Aorta (tissue), 5 donors: ENCODE measurements around the gene ABHD1. TPM values are rescaled to one million over a fixed set of nuclear protein-coding genes. Genes with fewer than 3 reads are reported as not detected.
"Not testable (repeated sequence)": the region's sequence is repeated elsewhere in the genome, so short reads cannot be mapped to it uniquely, and the experiment has no call there.

Experiments used
- ATAC-seq: fragments of 200-7000 bp; cut with Tn5 transposase; one replicate; pipeline ENCODE4 v1.9.1; 2022; ENCODE audit warnings: moderate library complexity; ENCODE audit not compliant: low FRiP score
- DNase-seq, 2 donors: peaks; one replicate each; pipeline ENCODE4 v3.0.0-alpha.2; 2020
- H3K27ac ChIP-seq, 2 donors: one replicate each; pipeline ENCODE4 v1.5.1; 2013; ENCODE audit warnings: low read length in 2 of 2, mild to moderate bottlenecking in 2 of 2, moderate library complexity in 2 of 2, control low read depth in 1 of 2, inconsistent platforms in 1 of 2, low read depth in 1 of 2
- H3K27me3 ChIP-seq, 2 donors: one replicate each; pipeline ENCODE4 v1.6.1; 2013; ENCODE audit warnings: control low read depth in 1 of 2, low read length in 1 of 2, mild to moderate bottlenecking in 1 of 2, moderate library complexity in 1 of 2; ENCODE audit not compliant: insufficient read depth in 2 of 2, control insufficient read depth in 1 of 2
- H3K36me3 ChIP-seq, 2 donors: one replicate each; pipeline ENCODE4 v1.6.1; 2013; ENCODE audit warnings: control low read depth in 1 of 2, low read length in 1 of 2, mild to moderate bottlenecking in 1 of 2; ENCODE audit not compliant: insufficient read depth in 2 of 2, control insufficient read depth in 1 of 2
- H3K4me1 ChIP-seq, 2 donors: one replicate each; pipeline ENCODE4 v1.6.1; 2013; ENCODE audit warnings: low read length in 2 of 2, control low read depth in 1 of 2, mild to moderate bottlenecking in 1 of 2, moderate library complexity in 1 of 2; ENCODE audit not compliant: insufficient read depth in 2 of 2, control insufficient read depth in 1 of 2
- H3K4me3 ChIP-seq, 2 donors: one replicate each; pipeline ENCODE4 v1.5.1; 2013; ENCODE audit warnings: low read length in 2 of 2, control low read depth in 1 of 2, mild to moderate bottlenecking in 1 of 2
- H3K9me3 ChIP-seq: one replicate; pipeline ENCODE4 v1.6.1; 2013; ENCODE audit warnings: mild to moderate bottlenecking, low read length; ENCODE audit not compliant: control insufficient read depth
- WGBS, 2 donors: extraction: QIAGEN DNeasy Blood & Tissue Kit; methylation state at CpG; one replicate each; pipeline ENCODE4 v1.1.7; 2013; 5-methylcytosine and 5-hydroxymethylcytosine counted together
- intact Hi-C, 2 donors: fragments of 100-400 bp; cut with DNase I; formaldehyde crosslinking; loops; one replicate each; pipeline versions ENCODE4 v1.14.2 to v1.15.0; 2022
- long read RNA-seq, 2 donors: library from polyadenylated mRNA; unstranded; transcript quantifications; one replicate each; pipeline ENCODE4 v2.0.0, GENCODE V29; 2020 to 2021
- polyA plus RNA-seq, 2 donors: library from polyadenylated mRNA; stranded (reverse); fragments of 200-250 nt; gene quantifications; one replicate each; pipeline ENCODE4 v1.2.3, GENCODE V29; 2013
- total RNA-seq, 2 donors: library from RNA; stranded (reverse); fragmentation: NEBNext Ultra II Directional; extraction: Animal tissue kit (Norgen Biotek cat#: 25700); gene quantifications; one replicate each; pipeline ENCODE4 v1.2.1, GENCODE V29; 2021
- donor health status: healthy with polysubstance abuse.
- donor health status: Bipolar disorder and iron deficiency.
- donor health status: DM: no; HTN: no; CAD: no.
- donor health status: DM: no; HTN: no; CAD: no.
- donor health status: DM: yes; HTN: yes; CAD: no.

ABHD1 gene
- total RNA-seq, result under 1 TPM in 1 of 2 donors, not detected in 1; 0.90 TPM
- polyA plus RNA-seq, result under 1 TPM in 1 of 2 donors, not detected in 1; 0.08 TPM
- long read RNA-seq, donor 1, result 0 reads
- long read RNA-seq, donor 2, partial matches to known transcripts, result 0 of 1 reads
- long read RNA-seq, donor 2, other reads (novel, unspliced or antisense), result 1 of 1 reads

DNA sequence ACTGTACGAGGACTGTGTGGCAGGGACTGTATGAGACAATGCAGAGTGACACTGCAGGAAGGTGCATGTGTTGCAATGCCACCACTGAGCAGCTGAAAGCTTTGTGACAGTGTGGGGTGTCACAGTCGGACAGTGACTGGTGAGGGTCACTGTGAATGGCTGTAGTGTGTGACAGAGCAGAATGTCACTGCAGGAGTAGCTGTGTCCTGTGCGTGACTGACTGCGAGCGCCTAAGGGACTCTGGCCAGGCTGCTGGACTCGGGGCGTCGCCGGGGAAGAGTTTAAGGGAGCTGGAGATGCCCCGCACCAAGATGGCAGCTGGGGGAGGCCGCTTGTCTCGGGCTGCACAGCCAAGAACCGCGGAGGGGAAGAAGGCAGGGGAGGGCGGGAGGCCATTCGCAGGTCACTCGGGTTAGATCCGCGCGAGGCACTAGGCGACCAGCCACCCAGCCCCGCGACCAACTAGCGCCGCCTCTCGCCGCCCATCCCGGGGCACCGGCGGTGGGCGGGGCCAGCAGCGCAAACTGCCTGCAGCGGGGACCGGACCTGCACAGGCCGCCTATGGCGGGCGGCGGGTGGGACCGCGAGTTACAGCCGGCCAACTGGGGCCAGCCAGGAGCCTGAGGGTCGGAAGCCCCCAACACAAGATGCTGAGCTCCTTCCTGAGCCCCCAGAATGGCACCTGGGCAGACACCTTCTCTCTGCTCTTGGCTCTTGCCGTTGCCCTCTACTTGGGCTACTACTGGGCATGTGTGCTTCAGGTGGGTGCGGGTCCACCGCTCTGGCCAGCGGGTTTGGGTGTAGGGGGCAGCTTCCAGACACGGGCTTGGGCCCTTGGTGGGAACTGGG lies at the start of gene ABHD1:
Gene ABHD1 (plus strand): TSS at position 514 of the 849 bp plus-strand sequence. CDS start 134 bp downstream, at position 648.
- ATAC-seq (peak; percentile 88), DNase-seq (peak; percentile 78 to 86)
- Histone ChIP-seq H3K27ac (no peak within 1 kb of the TSS), H3K4me3 (peak within 1 kb of the TSS; percentile 14 to 29), H3K4me1 (no peaks in the 10 kb centered on the region), H3K27me3 (no peaks in the 10 kb centered on the region), H3K36me3 (no peaks in the 10 kb centered on the region), H3K9me3 (no peaks in the 10 kb centered on the region)
- intact Hi-C loops, result no loop called here
- 6 to 7% methylated on average over 47 of the region's 47 CpGs for WGBS, 2 donors

GRCh38 chr2:27074738-27075565 lies 48.7 kb upstream of the ABHD1 start:
- 38 to 54% methylated on average over 4 of the region's 4 CpGs for WGBS, 2 donors
- intact Hi-C loops, result loop anchor here in 1 of 2 donors (5.0 kb wide), 1 partner anchor 33 kb away; no protein-coding TSS in a partner anchor
- no peaks in the 10 kb centered on the region for H3K27me3 ChIP-seq
- no peak for ATAC-seq
- H3K36me3 ChIP-seq, result no peaks in the 10 kb centered on the region
- peak in 1 of 2 donors; percentile 76 for DNase-seq
- H3K4me1 ChIP-seq, result no peaks in the 10 kb centered on the region
- peak overlapping the region in 1 of 2 donors; percentile 19 for H3K27ac ChIP-seq
- no peak overlapping the region for H3K4me3 ChIP-seq
- H3K9me3 ChIP-seq, result no peaks in the 10 kb centered on the region

DNA sequence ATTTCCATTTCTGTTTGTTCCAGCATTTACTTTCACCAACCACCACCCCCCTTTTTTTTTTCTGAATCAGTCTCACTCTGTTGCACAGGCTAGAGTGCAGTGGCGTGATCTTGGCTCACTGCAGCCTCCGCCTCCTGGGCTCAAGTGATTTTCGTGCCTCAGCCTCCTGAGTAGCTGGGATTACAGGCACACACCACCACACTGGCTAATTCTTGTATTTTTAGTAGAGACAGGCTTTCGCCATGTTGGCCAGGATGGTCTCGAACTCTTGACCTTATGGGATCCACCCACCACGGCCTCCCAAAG lies 48.1 kb upstream of the ABHD1 start:
- intact Hi-C loops, result loop anchor here in 1 of 2 donors (5.0 kb wide), 1 partner anchor 33 kb away; no protein-coding TSS in a partner anchor
- H3K36me3 ChIP-seq, DNase-seq, H3K27ac ChIP-seq, H3K9me3 ChIP-seq, H3K4me1 ChIP-seq, H3K4me3 ChIP-seq, ATAC-seq, H3K27me3 ChIP-seq: not testable (repeated sequence)
- WGBS, 2 donors, result 83 to 86% methylated on average over 6 of the region's 6 CpGs

DNA sequence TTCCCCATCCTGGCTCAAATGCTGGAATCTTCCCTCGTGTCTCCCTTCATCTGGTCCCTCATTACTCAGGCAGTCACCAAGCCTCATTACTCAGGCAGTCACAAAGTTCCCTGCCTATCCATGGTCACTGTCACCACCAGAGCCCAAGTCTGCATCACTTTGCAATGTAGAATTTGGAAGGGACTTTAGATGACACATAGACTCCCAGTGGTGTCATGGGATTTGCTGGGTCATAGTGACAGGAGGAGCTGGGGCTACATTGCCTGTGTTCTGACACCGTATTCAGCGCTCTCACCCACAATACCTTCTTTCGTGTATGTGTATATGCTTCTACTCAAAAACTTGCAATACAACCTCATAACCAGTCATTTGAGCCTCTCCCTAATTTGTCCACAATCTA lies 47.3 kb upstream of the ABHD1 start:
- no peak overlapping the region for H3K27ac ChIP-seq
- WGBS, 2 donors, result 83 to 85% methylated on average over 4 of the region's 4 CpGs
- intact Hi-C loops, result loop anchor here in 1 of 2 donors (5.0 kb wide), 1 partner anchor 34 kb away; no protein-coding TSS in a partner anchor
- no peaks in the 10 kb centered on the region for H3K36me3 ChIP-seq
- DNase-seq (no peak), ATAC-seq (no peak)
- H3K4me1 ChIP-seq, result no peaks in the 10 kb centered on the region
- no peaks in the 10 kb centered on the region for H3K9me3 ChIP-seq
- H3K4me3 ChIP-seq, result no peak overlapping the region
- no peaks in the 10 kb centered on the region for H3K27me3 ChIP-seq

- intact Hi-C loops, result loop anchor here in 1 of 2 donors (5.0 kb wide), 1 partner anchor 35 kb away; no protein-coding TSS in a partner anchor
- ATAC-seq (no peak), DNase-seq (no peak)
- 58 to 63% methylated on average over 7 of the region's 7 CpGs for WGBS, 2 donors
- peaks cover 0 to under 1% of the 10 kb centered on the region in 2 donors for H3K36me3 ChIP-seq
- no peak overlapping the region for H3K4me3 ChIP-seq
- H3K9me3 ChIP-seq, result no peaks in the 10 kb centered on the region
- no peak overlapping the region for H3K27ac ChIP-seq
- no peaks in the 10 kb centered on the region for H3K27me3 ChIP-seq
- no peaks in the 10 kb centered on the region for H3K4me1 ChIP-seq
Measured at GRCh38 chr2:27077231-27077630, 46.4 kb upstream of the ABHD1 start.

- H3K4me1 ChIP-seq, result no peaks in the 10 kb centered on the region
- H3K27ac ChIP-seq, result peak within 1 kb of the TSS; percentile 3 to 80
- H3K9me3 ChIP-seq, result no peaks in the 10 kb centered on the region
- no peaks in the 10 kb centered on the region for H3K27me3 ChIP-seq
- DNase-seq (peak; percentile 95 to 96), ATAC-seq (peak; percentile 91)
- peaks cover 0 to 2% of the 10 kb centered on the region in 2 donors for H3K36me3 ChIP-seq
- peak within 1 kb of the TSS; percentile 28 to 77 for H3K4me3 ChIP-seq
- intact Hi-C loops, result loop anchor here (2.0 to 5.0 kb wide), 2 partner anchors 28 to 36 kb away; partner anchors contain the start of gene AGBL5 (in 1 of the 2)
- 3 to 4% methylated on average over 40 to 41 of the region's 41 CpGs for WGBS, 2 donors
Measured at GRCh38 chr2:27078267-27079194, 45.1 kb upstream of the ABHD1 start, which contains the start of gene EMILIN1. EMILIN1 (plus strand) TSS chr2:27078615; CDS start chr2:27079066, 451 bp downstream.

GRCh38 chr2:27079233-27080139 lies 44.1 kb upstream of the ABHD1 start:
- H3K4me1 ChIP-seq, result no peaks in the 10 kb centered on the region
- no peak for DNase-seq

More at GRCh38 chr2:27079233-27080139, 44.1 kb upstream of the ABHD1 start:
- Histone ChIP-seq H3K36me3 (peaks cover 0 to 2% of the 10 kb centered on the region in 2 donors), H3K9me3 (no peaks in the 10 kb centered on the region), H3K27me3 (no peaks in the 10 kb centered on the region), H3K27ac (peak overlapping the region; percentile 3 to 56), H3K4me3 (peak overlapping the region; percentile 28 to 77)
- intact Hi-C loops, result loop anchor here (2.0 to 5.0 kb wide), 3 partner anchors 29 to 47 kb away; partner anchors contain the start of genes TMEM214 (in 2 of the 2) and AGBL5 (in 1 of the 2)
- 6 to 7% methylated on average over 14 of the region's 14 CpGs for WGBS, 2 donors
- no peak for ATAC-seq
